IMR-90 (cell line): ENCODE measurements around the gene PANK4.

ENCODE experiments used
- MAFK ChIP-seq: IDR thresholded peaks from 2 replicates; pipeline ENCODE4 v1.6.1; 2012; ENCODE audit warnings: low read depth, low read length, improper control_type of control experiment
- NFE2L2 ChIP-seq: fragments of 150-350 bp; IDR thresholded peaks from 2 replicates; pipeline ENCODE4 v1.6.1; 2016; ENCODE audit warnings: low read depth, mild to moderate bottlenecking, low read length
- POLR2A ChIP-seq: IDR thresholded peaks from 2 replicates; pipeline ENCODE4 v1.6.1; 2012; ENCODE audit warnings: mild to moderate bottlenecking, low read depth, low read length
- RCOR1 ChIP-seq: IDR thresholded peaks from 2 replicates; pipeline ENCODE4 v1.6.1; 2012; ENCODE audit warnings: mild to moderate bottlenecking, low read length, improper control_type of control experiment; ENCODE audit not compliant: insufficient replicate concordance
- RFX5 ChIP-seq: IDR thresholded peaks from 2 replicates; pipeline ENCODE4 v1.8.0; 2012; ENCODE audit warnings: low read depth, mild to moderate bottlenecking, low read length, moderate library complexity
- SMC3 ChIP-seq: fragments of 150-350 bp; IDR thresholded peaks from 2 replicates; pipeline ENCODE4 v1.6.1; 2016; ENCODE audit warnings: low read depth, mild to moderate bottlenecking, antibody characterized with exemption, low read length, moderate library complexity
- USF2 ChIP-seq: fragments of 150-350 bp; IDR thresholded peaks from 2 replicates; pipeline ENCODE4 v1.6.1; 2017; ENCODE audit warnings: mild to moderate bottlenecking, antibody characterized with exemption, low read length, low read depth
- TF ChIP-seq, protein P1 (sequence below): conservative IDR thresholded peaks from 2 replicates; pipeline ENCODE4 v1.5.1; 2012; ENCODE audit warnings: mild to moderate bottlenecking, low read depth, low read length, improper control_type of control experiment

DNA sequence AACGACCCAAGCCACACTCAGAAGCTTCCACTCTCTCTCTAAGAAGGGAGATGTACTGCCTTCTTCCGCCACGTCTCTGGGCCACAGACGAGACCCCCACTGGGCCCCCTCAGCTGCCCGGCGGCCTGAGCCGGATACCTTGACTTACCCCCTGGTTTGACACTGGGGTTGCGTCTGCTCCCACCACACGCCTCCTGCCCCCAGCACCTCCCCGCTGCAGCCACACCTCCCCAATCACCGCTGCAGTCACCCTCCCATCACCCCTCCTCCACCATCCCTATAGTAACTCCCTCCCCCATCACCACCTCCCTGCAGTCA is 10.7 kb downstream of the PANK4 start:
- TF ChIP-seq, protein P1, sequence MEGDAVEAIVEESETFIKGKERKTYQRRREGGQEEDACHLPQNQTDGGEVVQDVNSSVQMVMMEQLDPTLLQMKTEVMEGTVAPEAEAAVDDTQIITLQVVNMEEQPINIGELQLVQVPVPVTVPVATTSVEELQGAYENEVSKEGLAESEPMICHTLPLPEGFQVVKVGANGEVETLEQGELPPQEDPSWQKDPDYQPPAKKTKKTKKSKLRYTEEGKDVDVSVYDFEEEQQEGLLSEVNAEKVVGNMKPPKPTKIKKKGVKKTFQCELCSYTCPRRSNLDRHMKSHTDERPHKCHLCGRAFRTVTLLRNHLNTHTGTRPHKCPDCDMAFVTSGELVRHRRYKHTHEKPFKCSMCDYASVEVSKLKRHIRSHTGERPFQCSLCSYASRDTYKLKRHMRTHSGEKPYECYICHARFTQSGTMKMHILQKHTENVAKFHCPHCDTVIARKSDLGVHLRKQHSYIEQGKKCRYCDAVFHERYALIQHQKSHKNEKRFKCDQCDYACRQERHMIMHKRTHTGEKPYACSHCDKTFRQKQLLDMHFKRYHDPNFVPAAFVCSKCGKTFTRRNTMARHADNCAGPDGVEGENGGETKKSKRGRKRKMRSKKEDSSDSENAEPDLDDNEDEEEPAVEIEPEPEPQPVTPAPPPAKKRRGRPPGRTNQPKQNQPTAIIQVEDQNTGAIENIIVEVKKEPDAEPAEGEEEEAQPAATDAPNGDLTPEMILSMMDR: no peak
- TF ChIP-seq MAFK (no peak), NFE2L2 (no peak), POLR2A (no peak), SMC3 (no peak), RCOR1 (no peak), USF2 (no peak), RFX5 (no peak)
